ENCODE results near the gene S100A1.

S100A1 gene

GRCh38 chr1:153679337-153680119 lies 51.3 kb downstream of the S100A1 start:
- Histone ChIP-seq H3K9ac (ENCODE audit: low read depth, low read length) (peak overlapping the region; percentile 48; the same call in 1 of the 2 replicates), H3K4me3 (ENCODE audit: low read length) (peak overlapping the region; percentile 68), H3K27me3 (ENCODE audit: insufficient read depth, low read length) (peaks cover 45% of the 10 kb centered on the region)

GRCh38 chr1:153680120-153680403 lies 51.8 kb downstream of the S100A1 start:
- Histone ChIP-seq H3K27ac (ENCODE audit: low read length) (no peak overlapping the region), H3K9ac (ENCODE audit: low read depth, low read length) (peak overlapping the region; percentile 48; the same call in 1 of the 2 replicates), H3K27me3 (ENCODE audit: insufficient read depth, low read length) (peaks cover 45% of the 10 kb centered on the region), H3K4me1 (ENCODE audit: insufficient read depth, low read length) (peaks cover 7% of the 10 kb centered on the region; the same call in 1 of the 2 replicates), H3K36me3 (ENCODE audit: insufficient read depth, low read depth, low read length) (peaks cover 10% of the 10 kb centered on the region; the same call in 1 of the 2 replicates), H3K9me3 (ENCODE audit: insufficient read depth, low read depth, low read length) (no peaks in the 10 kb centered on the region), H3K4me3 (ENCODE audit: low read length) (peak overlapping the region; percentile 68)

More at GRCh38 chr1:153679337-153680119, 51.3 kb downstream of the S100A1 start:
- Histone ChIP-seq H3K36me3 (ENCODE audit: insufficient read depth, low read depth, low read length) (peaks cover 10% of the 10 kb centered on the region; the same call in 1 of the 2 replicates), H3K4me1 (ENCODE audit: insufficient read depth, low read length) (peaks cover 7% of the 10 kb centered on the region; the same call in 1 of the 2 replicates), H3K27ac (ENCODE audit: low read length) (no peak overlapping the region), H3K9me3 (ENCODE audit: insufficient read depth, low read depth, low read length) (no peaks in the 10 kb centered on the region)
